SU-DHL-6 (cell line): ENCODE data around the gene ADGRD1.
A peak's percentile ranks its signal among the peaks of the same experiment; 100 is the strongest.

Experiments
- H2AFZ ChIP-seq: fragments of 200-600 bp; sonication (generic); 2 replicates; pipeline ENCODE4 v1.6.1; 2014; ENCODE audit warnings: low read depth, mild to moderate bottlenecking, moderate library complexity, mixed read lengths, antibody characterized with exemption, low read length; ENCODE audit not compliant: severe bottlenecking
- H3F3A ChIP-seq: fragments of 200-600 bp; shearing (Covaris generic); 2 replicates; pipeline ENCODE4 v1.6.0; 2016; ENCODE audit warnings: antibody characterized with exemption, mild to moderate bottlenecking; ENCODE audit not compliant: insufficient read depth
- H3K27ac ChIP-seq: fragments of 200-600 bp; sonication (generic); 2 replicates; pipeline ENCODE4 v1.5.1; 2016; ENCODE audit warnings: low read depth, mild to moderate bottlenecking, low read length, moderate library complexity, mixed read lengths
- H3K27me3 ChIP-seq: fragments of 200-600 bp; sonication (generic), shearing (Covaris generic); 2 replicates; pipeline ENCODE4 v1.6.0; 2014; ENCODE audit warnings: mild to moderate bottlenecking, low read length
- H3K36me3 ChIP-seq: fragments of 200-600 bp; sonication (generic); 2 replicates; pipeline ENCODE4 v1.6.1; 2014; ENCODE audit warnings: mild to moderate bottlenecking, low read length, mixed read lengths
- H3K4me2 ChIP-seq: fragments of 300-600, 200-600 bp; shearing (Covaris generic), sonication (generic); 2 replicates; pipeline ENCODE4 v1.6.0; 2014; ENCODE audit warnings: low read length, low read depth, mild to moderate bottlenecking; ENCODE audit not compliant: poor library complexity, severe bottlenecking
- H3K4me3 ChIP-seq: fragments of 200-600 bp; sonication (generic); 2 replicates; pipeline ENCODE4 v1.5.1; 2014; ENCODE audit warnings: antibody characterized with exemption, low read length, mild to moderate bottlenecking, mixed read lengths; ENCODE audit not compliant: insufficient read depth, poor library complexity, severe bottlenecking
- H3K79me2 ChIP-seq: fragments of 200-600 bp; sonication (generic); 2 replicates; pipeline ENCODE4 v1.6.1; 2014; ENCODE audit warnings: mild to moderate bottlenecking, low read length, moderate library complexity; ENCODE audit not compliant: insufficient read depth
- H3K9ac ChIP-seq: fragments of 200-600 bp; sonication (generic); 2 replicates; pipeline ENCODE4 v1.7.0; 2014; ENCODE audit warnings: mild to moderate bottlenecking, low read length
- H3K9me2 ChIP-seq: fragments of 200-600 bp; sonication (generic); replicated peaks from 2 replicates; pipeline ENCODE4 v1.6.1; 2014; ENCODE audit warnings: low read length; ENCODE audit not compliant: insufficient read depth
- H3K9me3 ChIP-seq: fragments of 200-600 bp; sonication (generic); 2 replicates; pipeline ENCODE4 v1.6.1; 2014; ENCODE audit warnings: low read length, mixed read lengths; ENCODE audit not compliant: insufficient read depth
- H4K20me1 ChIP-seq: fragments of 200-600 bp; sonication (generic); 2 replicates; pipeline ENCODE4 v1.6.1; 2014; ENCODE audit warnings: low read depth, mild to moderate bottlenecking, antibody characterized with exemption, low read length, moderate library complexity, mixed read lengths
- EZH2phosphoT487 ChIP-seq: fragments of 200-600 bp; sonication (generic), shearing (Covaris generic); conservative IDR thresholded peaks from 2 replicates; pipeline ENCODE4 v1.6.1; 2018; ENCODE audit warnings: mild to moderate bottlenecking, antibody characterized with exemption, low read length, moderate library complexity, mixed read lengths
- TF ChIP-seq, protein P1 (sequence below): fragments of 200-600 bp; sonication (generic); IDR thresholded peaks from one replicate; pipeline ENCODE4 v1.5.1; 2017; ENCODE audit warnings: antibody characterized with exemption, mild to moderate bottlenecking, low read length, moderate library complexity; ENCODE audit not compliant: insufficient read depth, poor library complexity, severe bottlenecking

ADGRD1 gene

DNA sequence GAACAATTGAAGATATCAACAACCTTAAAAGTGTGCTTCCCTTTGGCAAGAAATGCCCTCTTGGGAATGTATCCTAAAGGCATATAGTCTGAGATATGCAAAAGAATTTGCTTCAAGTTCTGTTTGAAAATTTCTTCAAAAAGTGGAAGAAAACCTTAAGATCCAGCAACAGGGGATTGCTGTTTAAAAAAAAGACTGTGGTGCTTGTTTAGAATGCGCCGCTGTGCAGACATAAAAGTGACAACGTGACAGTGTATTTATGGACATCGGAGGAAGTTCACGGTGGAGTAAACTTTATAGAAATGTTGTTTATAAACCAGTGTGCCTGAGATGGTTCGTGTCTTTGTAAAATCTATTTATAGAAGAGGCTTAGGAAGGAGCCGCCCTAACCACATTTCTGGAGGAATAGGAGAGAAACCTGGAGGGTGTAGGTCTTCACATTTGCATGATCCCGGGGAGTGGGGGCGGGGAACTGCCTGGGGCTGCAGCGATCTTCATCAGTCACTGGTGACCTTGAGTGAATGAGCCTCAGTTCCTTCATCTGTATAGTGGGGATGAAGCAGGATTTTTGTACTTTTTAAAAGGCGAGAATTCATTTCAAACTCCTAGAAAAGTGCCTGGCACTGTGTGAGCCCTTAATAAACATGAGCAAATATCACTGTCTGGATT is 27.5 kb downstream of the ADGRD1 start:
- no peaks in the 10 kb centered on the region for H4K20me1 ChIP-seq
- H3K79me2 ChIP-seq = no peaks in the 10 kb centered on the region
- peaks cover 45% of the 10 kb centered on the region for H3F3A ChIP-seq
- peak overlapping the region; percentile 60 for H3K4me2 ChIP-seq
- H3K27ac ChIP-seq = peak overlapping the region; percentile 96
- peak overlapping the region; percentile 4 for H3K4me3 ChIP-seq
- H3K27me3 ChIP-seq = no peaks in the 10 kb centered on the region
- no peaks in the 10 kb centered on the region for H3K36me3 ChIP-seq
- TF ChIP-seq, protein P1, sequence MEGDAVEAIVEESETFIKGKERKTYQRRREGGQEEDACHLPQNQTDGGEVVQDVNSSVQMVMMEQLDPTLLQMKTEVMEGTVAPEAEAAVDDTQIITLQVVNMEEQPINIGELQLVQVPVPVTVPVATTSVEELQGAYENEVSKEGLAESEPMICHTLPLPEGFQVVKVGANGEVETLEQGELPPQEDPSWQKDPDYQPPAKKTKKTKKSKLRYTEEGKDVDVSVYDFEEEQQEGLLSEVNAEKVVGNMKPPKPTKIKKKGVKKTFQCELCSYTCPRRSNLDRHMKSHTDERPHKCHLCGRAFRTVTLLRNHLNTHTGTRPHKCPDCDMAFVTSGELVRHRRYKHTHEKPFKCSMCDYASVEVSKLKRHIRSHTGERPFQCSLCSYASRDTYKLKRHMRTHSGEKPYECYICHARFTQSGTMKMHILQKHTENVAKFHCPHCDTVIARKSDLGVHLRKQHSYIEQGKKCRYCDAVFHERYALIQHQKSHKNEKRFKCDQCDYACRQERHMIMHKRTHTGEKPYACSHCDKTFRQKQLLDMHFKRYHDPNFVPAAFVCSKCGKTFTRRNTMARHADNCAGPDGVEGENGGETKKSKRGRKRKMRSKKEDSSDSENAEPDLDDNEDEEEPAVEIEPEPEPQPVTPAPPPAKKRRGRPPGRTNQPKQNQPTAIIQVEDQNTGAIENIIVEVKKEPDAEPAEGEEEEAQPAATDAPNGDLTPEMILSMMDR = no peak
- no peak for TF ChIP-seq EZH2phosphoT487
- no peaks in the 10 kb centered on the region for H3K9me3 ChIP-seq
- H2AFZ ChIP-seq = peak overlapping the region; percentile 4
- no peaks in the 10 kb centered on the region for H3K9me2 ChIP-seq
- H3K9ac ChIP-seq = peak overlapping the region; percentile 30

DNA sequence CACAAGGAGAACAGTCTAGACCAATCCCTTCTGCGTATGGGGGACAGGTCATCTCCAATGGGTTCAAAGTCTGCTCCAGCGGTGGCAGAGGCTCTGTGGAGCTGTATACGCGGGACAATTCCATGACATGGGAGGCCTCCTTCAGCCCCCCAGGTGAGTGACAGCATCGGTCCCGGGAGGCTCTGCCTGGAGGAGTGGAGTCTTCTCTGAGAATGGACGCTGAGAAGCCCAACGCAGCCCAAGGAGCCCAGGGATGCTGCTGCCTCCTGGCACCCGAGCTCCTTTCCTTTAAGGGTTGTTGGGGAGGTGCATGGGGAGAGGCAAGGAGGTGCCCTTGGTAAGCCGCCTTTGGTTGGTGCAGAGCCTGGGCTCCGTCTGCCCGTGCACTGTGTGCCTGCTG is 28.2 kb downstream of the ADGRD1 start:
- Histone ChIP-seq H3K27ac (peak overlapping the region; percentile 96), H3K36me3 (no peaks in the 10 kb centered on the region), H3K4me2 (peak overlapping the region; percentile 60)

DNA sequence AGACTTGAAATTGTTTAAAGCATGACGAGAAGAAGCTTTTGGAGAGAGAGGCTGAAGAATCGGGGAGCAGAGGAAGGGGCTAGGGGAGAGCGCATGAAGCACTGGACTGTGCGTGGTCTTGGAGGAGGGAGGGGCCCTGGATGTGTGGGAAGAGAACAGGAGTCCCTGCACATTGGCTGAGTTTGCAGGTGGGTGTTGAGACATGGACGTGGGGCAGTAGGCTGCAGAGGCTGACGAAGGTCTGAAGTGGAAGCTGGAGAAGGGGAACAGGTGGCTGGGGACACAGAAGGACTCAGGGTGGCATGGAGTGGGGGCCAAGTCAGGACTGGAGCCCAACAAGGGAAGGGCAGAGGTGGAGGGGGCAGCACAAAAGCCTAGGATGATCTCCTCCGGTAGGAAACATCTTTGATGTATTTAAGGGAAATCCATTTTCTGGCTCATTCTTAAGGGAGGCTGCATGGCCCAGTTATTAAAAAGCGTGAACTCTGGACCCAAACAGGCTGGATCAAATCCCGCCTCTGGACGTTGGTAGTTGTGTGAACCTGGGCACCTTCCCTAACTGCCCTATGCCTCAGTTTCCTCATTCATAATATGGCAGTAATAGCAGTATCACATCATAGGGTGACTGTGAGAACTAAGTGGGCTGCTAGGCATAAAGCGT is 29.0 kb downstream of the ADGRD1 start:
- H3K4me2 ChIP-seq = peak overlapping the region; percentile 60
- H3K79me2 ChIP-seq = no peaks in the 10 kb centered on the region
- no peaks in the 10 kb centered on the region for H3K27me3 ChIP-seq
- H4K20me1 ChIP-seq = no peaks in the 10 kb centered on the region
- no peaks in the 10 kb centered on the region for H3K9me3 ChIP-seq
- peak overlapping the region; percentile 30; the same call in 1 of the 2 replicates for H3K9ac ChIP-seq
- peak overlapping the region; percentile 96 for H3K27ac ChIP-seq
- no peak for TF ChIP-seq EZH2phosphoT487
- TF ChIP-seq, protein P1 = no peak
- H2AFZ ChIP-seq = no peak overlapping the region
- no peak overlapping the region for H3K4me3 ChIP-seq
- no peaks in the 10 kb centered on the region for H3K36me3 ChIP-seq
- H3F3A ChIP-seq = peaks cover 45% of the 10 kb centered on the region
- H3K9me2 ChIP-seq = no peaks in the 10 kb centered on the region

More for the DNA sequence above, 28.2 kb downstream of the ADGRD1 start:
- Histone ChIP-seq H3F3A (peaks cover 45% of the 10 kb centered on the region), H3K9me2 (no peaks in the 10 kb centered on the region), H3K9ac (peak overlapping the region; percentile 30), H3K4me3 (no peak overlapping the region), H3K27me3 (no peaks in the 10 kb centered on the region), H3K79me2 (no peaks in the 10 kb centered on the region), H4K20me1 (no peaks in the 10 kb centered on the region), H2AFZ (no peak overlapping the region), H3K9me3 (no peaks in the 10 kb centered on the region)
- TF ChIP-seq EZH2phosphoT487 = no peak
- TF ChIP-seq, protein P1 = no peak
